Measurements from ENCODE around the gene THAP12. TPM values are rescaled to one million over a fixed set of nuclear protein-coding genes. Genes with fewer than 3 reads are reported as not detected.

THAP12 gene
- total RNA-seq, 2 donors from 2014 or later: 39.6 to 46.2 TPM

DNA sequence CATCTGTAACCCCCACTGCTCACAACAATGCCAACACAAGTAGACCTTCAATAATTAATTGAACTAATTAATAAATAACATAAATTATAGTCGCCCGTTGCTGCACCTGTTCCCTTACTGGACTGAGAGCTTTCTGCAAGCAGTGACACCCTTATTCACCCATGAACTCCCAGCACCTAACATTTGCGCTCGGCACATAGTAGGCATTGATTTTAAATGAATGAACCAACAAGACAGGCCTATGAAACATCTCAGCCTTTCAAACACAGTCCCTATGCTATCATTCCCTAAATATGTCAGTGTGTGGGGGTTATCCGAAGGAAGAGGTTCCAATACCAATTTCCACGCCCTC, 1.1 kb downstream of the THAP12 start:
- H3K4me3 Mint-ChIP-seq: peak overlapping the region; percentile 85
- peak overlapping the region; percentile 38 for H3K27ac Mint-ChIP-seq
- peak overlapping the region; percentile 47 for H3K9ac ChIP-seq (ENCODE audit: extremely low read depth, low read length, poor library complexity, severe bottlenecking)
- no peak overlapping the region for H3K27ac ChIP-seq (ENCODE audit: low read depth, low read length)
- peak overlapping the region; percentile 96 for H3K4me3 ChIP-seq (ENCODE audit: low read length)
- H3K36me3 Mint-ChIP-seq (ENCODE audit: low read depth): peaks cover 5% of the 10 kb centered on the region
- H3K36me3 ChIP-seq (ENCODE audit: control insufficient read depth, insufficient read depth, low read length): no peaks in the 10 kb centered on the region
- H3K9me3 ChIP-seq (ENCODE audit: control insufficient read depth, low read length): no peaks in the 10 kb centered on the region
- peaks cover 19% of the 10 kb centered on the region for H3K4me1 Mint-ChIP-seq
- H3K27me3 Mint-ChIP-seq (ENCODE audit: insufficient read depth): peaks cover 12% of the 10 kb centered on the region
- TF ChIP-seq CTCF (conservative IDR thresholded peaks at IDR 0.05): no peak
- WGBS, 2 experiments (ENCODE audit: insufficient coverage in 1 of 2, insufficient read length in 1 of 2): 62 to 77% methylated on average over 4 to 6 of the region's 6 CpGs
- no peaks in the 10 kb centered on the region for H3K27me3 ChIP-seq (ENCODE audit: control insufficient read depth, insufficient read depth, low read length, poor library complexity, severe bottlenecking)
- H3K9me3 Mint-ChIP-seq: no peaks in the 10 kb centered on the region
- peaks cover 3% of the 10 kb centered on the region for H3K4me1 ChIP-seq (ENCODE audit: control insufficient read depth, insufficient read depth, low read length)
- no peak for DNase-seq

- H3K27ac Mint-ChIP-seq: no peak overlapping the region
- WGBS, 2 experiments (ENCODE audit: insufficient coverage in 1 of 2, insufficient read length in 1 of 2): 77 to 82% methylated on average over 5 to 7 of the region's 7 CpGs
- H3K27ac ChIP-seq (ENCODE audit: low read depth, low read length): no peak overlapping the region
- no peak overlapping the region for H3K4me3 ChIP-seq (ENCODE audit: low read length)
- H3K9me3 Mint-ChIP-seq: no peaks in the 10 kb centered on the region
- no peaks in the 10 kb centered on the region for H3K4me1 ChIP-seq (ENCODE audit: control insufficient read depth, insufficient read depth, low read length)
- DNase-seq: no peak
- peaks cover 6% of the 10 kb centered on the region for H3K27me3 Mint-ChIP-seq (ENCODE audit: insufficient read depth)
- H3K9me3 ChIP-seq (ENCODE audit: control insufficient read depth, low read length): no peaks in the 10 kb centered on the region
- no peaks in the 10 kb centered on the region for H3K36me3 ChIP-seq (ENCODE audit: control insufficient read depth, insufficient read depth, low read length)
- no peak for TF ChIP-seq CTCF (conservative IDR thresholded peaks at IDR 0.05)
- no peak overlapping the region for H3K4me3 Mint-ChIP-seq
- H3K9ac ChIP-seq (ENCODE audit: extremely low read depth, low read length, poor library complexity, severe bottlenecking): no peak overlapping the region
- H3K4me1 Mint-ChIP-seq: peaks cover 12% of the 10 kb centered on the region
- H3K27me3 ChIP-seq (ENCODE audit: control insufficient read depth, insufficient read depth, low read length, poor library complexity, severe bottlenecking): no peaks in the 10 kb centered on the region
- no peaks in the 10 kb centered on the region for H3K36me3 Mint-ChIP-seq (ENCODE audit: low read depth)
These were observed 4.0 kb downstream of the THAP12 start for GRCh38 chr11:76376746-76377558.

- H3K9ac ChIP-seq (ENCODE audit: extremely low read depth, low read length, poor library complexity, severe bottlenecking): no peak overlapping the region
- H3K4me3 Mint-ChIP-seq: no peak overlapping the region
- H3K36me3 Mint-ChIP-seq (ENCODE audit: low read depth): no peaks in the 10 kb centered on the region
- no peaks in the 10 kb centered on the region for H3K27me3 ChIP-seq (ENCODE audit: control insufficient read depth, insufficient read depth, low read length, poor library complexity, severe bottlenecking)
- WGBS, 2 experiments (ENCODE audit: insufficient coverage in 1 of 2, insufficient read length in 1 of 2): 89 to 94% methylated on average over 2 to 3 of the region's 3 CpGs
- H3K27ac Mint-ChIP-seq: no peak overlapping the region
- DNase-seq: no peak
- no peaks in the 10 kb centered on the region for H3K27me3 Mint-ChIP-seq (ENCODE audit: insufficient read depth)
- TF ChIP-seq CTCF (conservative IDR thresholded peaks at IDR 0.05): no peak
- no peaks in the 10 kb centered on the region for H3K36me3 ChIP-seq (ENCODE audit: control insufficient read depth, insufficient read depth, low read length)
- H3K9me3 ChIP-seq (ENCODE audit: control insufficient read depth, low read length): no peaks in the 10 kb centered on the region
- H3K4me1 ChIP-seq (ENCODE audit: control insufficient read depth, insufficient read depth, low read length): no peaks in the 10 kb centered on the region
- H3K27ac ChIP-seq (ENCODE audit: low read depth, low read length): no peak overlapping the region
- no peak overlapping the region for H3K4me3 ChIP-seq (ENCODE audit: low read length)
- H3K9me3 Mint-ChIP-seq: no peaks in the 10 kb centered on the region
- H3K4me1 Mint-ChIP-seq: peaks cover 1% of the 10 kb centered on the region
These were observed 9.8 kb downstream of the THAP12 start for GRCh38 chr11:76371170-76371569.

Measured in endodermal cell (in vitro differentiated cells).